Measurements from ENCODE around the gene P3H1. TPM values are rescaled to one million over a fixed set of nuclear protein-coding genes. Genes with fewer than 3 reads are reported as not detected.
A peak's percentile ranks its signal among the peaks of the same experiment; 100 is the strongest.

Gene P3H1
- total and polyA plus RNA-seq, 2 of the 13 experiments (the other 11 are each of a cell fraction or from before 2014, with no cell fraction given), result 64.6 to 120 TPM

DNA sequence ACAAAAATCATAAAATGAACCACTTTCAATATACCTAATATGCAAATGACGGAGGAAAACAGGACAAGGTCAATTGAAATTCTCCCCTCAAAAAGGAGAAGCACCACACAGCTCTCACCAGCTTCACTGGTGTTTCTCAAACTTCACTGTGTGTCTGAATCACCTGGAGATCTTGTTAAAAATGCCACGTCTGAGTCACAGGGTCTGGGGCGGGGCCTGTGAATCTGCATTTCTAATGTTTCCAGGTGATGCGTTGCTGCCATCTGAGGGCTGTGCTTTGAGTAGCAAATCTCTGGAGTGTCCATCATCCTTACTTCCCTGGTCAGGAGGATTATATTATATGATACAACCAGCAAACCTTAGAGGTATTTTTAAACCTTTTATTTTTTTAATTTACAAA, 35.8 kb downstream of the P3H1 start:
- in situ Hi-C loops (cut with HindIII; ENCODE audit: extremely low pct_ligation_motif_present, low pct_unique_long_range_greater_than_20kb), result loop anchor here (25.0 kb wide), 1 partner anchor 394 kb away; the partner anchor contains the start of gene FOXJ3
- POLR2A ChIA-PET, result no interaction called here
- no peak overlapping the region for H2AFZ ChIP-seq (ENCODE audit: low read length)
- H3K79me2 ChIP-seq (ENCODE audit: insufficient read depth, low read length), result no peaks in the 10 kb centered on the region
- DNase-seq (ENCODE audit: low spot score) (no peak), ATAC-seq (no peak), FAIRE-seq (no peak)
- no TSS peak for BruUV-seq (replicated peaks)
- 44% methylated on average over 4 of the region's 4 CpGs for WGBS (ENCODE audit: low lambda C conversion rate)
- no peak overlapping the region for H3K27ac ChIP-seq (ENCODE audit: extremely low read length, insufficient read depth, low read length)
- no peaks in the 10 kb centered on the region for H3K36me3 ChIP-seq (replicated peaks in 1 of 2; ENCODE audit: control insufficient read depth in 1 of 2, insufficient read depth in 2 of 2, low read length in 2 of 2)
- no peak overlapping the region for H3K9ac ChIP-seq (ENCODE audit: insufficient read depth, low read depth, low read length)
- H3K4me3 ChIP-seq (replicated peaks in 1 of 3; ENCODE audit: insufficient read depth in 1 of 3, low read depth in 2 of 3, low read length in 3 of 3), result no peak overlapping the region
- no peaks in the 10 kb centered on the region for H3K27me3 ChIP-seq (ENCODE audit: control insufficient read depth in 1 of 2, insufficient read depth in 2 of 2, low read length in 2 of 2)
- TF ChIP-seq SP5 (CRISPR knock-in tag; IDR thresholded peaks at IDR 0.05; ENCODE audit: borderline replicate concordance, low read depth), result no peak
- TF ChIP-seq, protein P1, sequence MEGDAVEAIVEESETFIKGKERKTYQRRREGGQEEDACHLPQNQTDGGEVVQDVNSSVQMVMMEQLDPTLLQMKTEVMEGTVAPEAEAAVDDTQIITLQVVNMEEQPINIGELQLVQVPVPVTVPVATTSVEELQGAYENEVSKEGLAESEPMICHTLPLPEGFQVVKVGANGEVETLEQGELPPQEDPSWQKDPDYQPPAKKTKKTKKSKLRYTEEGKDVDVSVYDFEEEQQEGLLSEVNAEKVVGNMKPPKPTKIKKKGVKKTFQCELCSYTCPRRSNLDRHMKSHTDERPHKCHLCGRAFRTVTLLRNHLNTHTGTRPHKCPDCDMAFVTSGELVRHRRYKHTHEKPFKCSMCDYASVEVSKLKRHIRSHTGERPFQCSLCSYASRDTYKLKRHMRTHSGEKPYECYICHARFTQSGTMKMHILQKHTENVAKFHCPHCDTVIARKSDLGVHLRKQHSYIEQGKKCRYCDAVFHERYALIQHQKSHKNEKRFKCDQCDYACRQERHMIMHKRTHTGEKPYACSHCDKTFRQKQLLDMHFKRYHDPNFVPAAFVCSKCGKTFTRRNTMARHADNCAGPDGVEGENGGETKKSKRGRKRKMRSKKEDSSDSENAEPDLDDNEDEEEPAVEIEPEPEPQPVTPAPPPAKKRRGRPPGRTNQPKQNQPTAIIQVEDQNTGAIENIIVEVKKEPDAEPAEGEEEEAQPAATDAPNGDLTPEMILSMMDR (CRISPR knock-in tag; IDR thresholded peaks at IDR 0.05), result peak; percentile 60
- 0 out of 2 replicates have a peak, but pooled peaks have one; percentile 41 for TF ChIP-seq RAD21 (CRISPR knock-in tag; IDR thresholded peaks at IDR 0.05)
- TF ChIP-seq PRPF4 (IDR thresholded peaks at IDR 0.05; ENCODE audit: low read depth, low read length, poor library complexity, severe bottlenecking), result no peak
- TF ChIP-seq, protein P2, sequence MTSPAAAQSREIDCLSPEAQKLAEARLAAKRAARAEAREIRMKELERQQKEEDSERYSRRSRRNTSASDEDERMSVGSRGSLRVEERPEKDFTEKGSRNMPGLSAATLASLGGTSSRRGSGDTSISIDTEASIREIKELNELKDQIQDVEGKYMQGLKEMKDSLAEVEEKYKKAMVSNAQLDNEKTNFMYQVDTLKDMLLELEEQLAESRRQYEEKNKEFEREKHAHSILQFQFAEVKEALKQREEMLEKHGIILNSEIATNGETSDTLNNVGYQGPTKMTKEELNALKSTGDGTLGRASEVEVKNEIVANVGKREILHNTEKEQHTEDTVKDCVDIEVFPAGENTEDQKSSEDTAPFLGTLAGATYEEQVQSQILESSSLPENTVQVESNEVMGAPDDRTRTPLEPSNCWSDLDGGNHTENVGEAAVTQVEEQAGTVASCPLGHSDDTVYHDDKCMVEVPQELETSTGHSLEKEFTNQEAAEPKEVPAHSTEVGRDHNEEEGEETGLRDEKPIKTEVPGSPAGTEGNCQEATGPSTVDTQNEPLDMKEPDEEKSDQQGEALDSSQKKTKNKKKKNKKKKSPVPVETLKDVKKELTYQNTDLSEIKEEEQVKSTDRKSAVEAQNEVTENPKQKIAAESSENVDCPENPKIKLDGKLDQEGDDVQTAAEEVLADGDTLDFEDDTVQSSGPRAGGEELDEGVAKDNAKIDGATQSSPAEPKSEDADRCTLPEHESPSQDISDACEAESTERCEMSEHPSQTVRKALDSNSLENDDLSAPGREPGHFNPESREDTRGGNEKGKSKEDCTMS (CRISPR knock-in tag; conservative IDR thresholded peaks at IDR 0.05), result no peak
- peak; percentile 72 for TF ChIP-seq STAG1 (CRISPR knock-in tag; IDR thresholded peaks at IDR 0.05)
- no peak for TF ChIP-seq ZNF747 (CRISPR knock-in tag; IDR thresholded peaks at IDR 0.05; ENCODE audit: borderline replicate concordance)
- no peak for TF ChIP-seq SRY (CRISPR knock-in tag; IDR thresholded peaks at IDR 0.05)
- TF ChIP-seq FOSL2 (CRISPR knock-in tag; IDR thresholded peaks at IDR 0.05), result peak; percentile 71
- peak; percentile 31; the same call in 1 of the 2 replicates for TF ChIP-seq SMC3 (IDR thresholded peaks at IDR 0.05; ENCODE audit: low read length)
- TF ChIP-seq ZNF781 (CRISPR knock-in tag; IDR thresholded peaks at IDR 0.05; ENCODE audit: borderline replicate concordance, not compliant biosample characterization), result no peak
- no peaks in the 10 kb centered on the region for H3K9me3 ChIP-seq (ENCODE audit: low read length)
- peaks cover 27% of the 10 kb centered on the region for H3K4me1 ChIP-seq (ENCODE audit: insufficient read depth, low read length)
- CTCF ChIA-PET (ENCODE audit: low intra/inter-chr PET ratio, low total read pairs), result interaction anchor here (1.2 kb wide), 1 partner anchor 153 kb away, joined by 3 read pairs; no protein-coding TSS in a partner anchor
- intact Hi-C loops (cut with micrococcal nuclease; ENCODE audit: unreplicated experiment), result no loop called here
- no peaks in the 10 kb centered on the region for H4K20me1 ChIP-seq (ENCODE audit: insufficient read depth, low read length)
- no peak overlapping the region for H3K4me2 ChIP-seq (ENCODE audit: low read depth, low read length)

All from HepG2 (cell line).